Testis (tissue), 3 donors: ENCODE measurements around the gene EP400. TPM values are rescaled to one million over a fixed set of nuclear protein-coding genes. Genes with fewer than 3 reads are reported as not detected.
"Not testable (repeated sequence)": the region's sequence is repeated elsewhere in the genome, so short reads cannot be mapped to it uniquely, and the experiment has no call there.

Experiments used
- DNase-seq: peaks from one replicate; pipeline ENCODE4 v3.0.0-alpha.2; 2019
- H3K27ac ChIP-seq, 2 donors: fragments of 200-600 bp; sonication (generic); one replicate each; pipeline ENCODE4 v1.5.1; 2019
- H3K27me3 ChIP-seq: fragments of 200-600 bp; sonication (generic); one replicate; pipeline ENCODE4 v1.5.1; 2019
- H3K36me3 ChIP-seq: fragments of 200-600 bp; sonication (generic); one replicate; pipeline ENCODE4 v1.5.1; 2017; ENCODE audit warnings: low read depth; ENCODE audit errors: missing control alignments
- H3K4me1 ChIP-seq: fragments of 200-600 bp; sonication (generic); one replicate; pipeline ENCODE4 v1.5.1; 2019
- H3K4me3 ChIP-seq, 2 donors: fragments of 200-600 bp; sonication (generic); one replicate each; pipeline ENCODE4 v1.5.1; 2017 to 2019
- H3K9me3 ChIP-seq: fragments of 200-600 bp; sonication (generic); one replicate; pipeline ENCODE4 v1.5.1; 2017
- POLR2A ChIP-seq: fragments of 450-650 bp; IDR thresholded peaks from one replicate; pipeline ENCODE4 v1.6.1; 2017; ENCODE audit warnings: antibody characterized with exemption, mild to moderate bottlenecking, moderate library complexity
- WGBS, 2 donors: methylation state at CpG; one replicate each; pipeline ENCODE4 v1.1.5; 2018; 5-methylcytosine and 5-hydroxymethylcytosine counted together
- intact Hi-C: fragments of 100-400 bp; cut with DNase I; formaldehyde crosslinking; loops from one replicate; pipeline ENCODE4 v1.15.1; 2023; ENCODE audit warnings: low total_unique reads
- polyA plus RNA-seq: library from polyadenylated mRNA; stranded (reverse); fragments of 350-450 nt; fragmentation: Illumina TruSeq; extraction: RNeasy Lipid Tissue Mini Kit (QIAGEN cat#74804); gene quantifications from one replicate; pipeline ENCODE4 v1.2.3, GENCODE V29; 2014; ENCODE audit warnings: low read depth, low replicate concordance; ENCODE audit not compliant: insufficient read depth
- total RNA-seq, 2 donors: library from RNA; depleted of rRNA; stranded (reverse); fragments of >200 nt; gene quantifications; one replicate each; pipeline ENCODE4 v1.2.3, GENCODE V29; 2016
- TF ChIP-seq, protein P1 (sequence below), 3 experiments: fragments of 450-650 bp in 2 of 3; fragments of 200-600 bp in 1 of 3; sonication (generic) in 1 of 3; IDR thresholded peaks; one replicate each; pipeline ENCODE4 v1.5.1; 2016 to 2019; ENCODE audit warnings: antibody characterized with exemption in 3 of 3, mild to moderate bottlenecking in 2 of 3, moderate library complexity in 1 of 3

The EP400 gene
- total and polyA plus RNA-seq, 3 donors from 2014 or later = 44.2 to 83.0 (median 69.4) TPM

DNA sequence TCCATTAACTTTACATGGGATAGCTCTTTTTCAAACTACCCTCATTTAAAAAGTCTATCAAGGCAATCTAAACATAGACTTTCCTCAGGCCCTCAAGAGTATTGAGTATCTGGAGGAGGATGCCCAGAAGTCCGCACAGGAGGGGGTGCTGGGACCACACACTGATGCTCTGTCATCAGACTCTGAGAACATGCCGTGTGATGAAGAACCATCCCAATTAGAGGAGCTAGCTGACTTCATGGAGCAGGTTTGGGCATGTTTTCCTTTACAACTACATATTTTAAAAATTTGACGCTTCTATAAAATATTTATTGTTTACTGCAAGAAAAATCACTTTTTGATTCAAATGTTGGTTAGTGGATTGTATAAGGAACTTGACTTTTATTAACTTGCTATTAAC, 93.5 kb downstream of the EP400 start:
- no peaks in the 10 kb centered on the region for H3K36me3 ChIP-seq
- 92 to 97% methylated on average over 3 of the region's 3 CpGs for WGBS, 2 donors

GRCh38 chr12:132043770-132044467, 94.2 kb downstream of the EP400 start:
- H3K4me3 ChIP-seq = no peak overlapping the region
- no peaks in the 10 kb centered on the region for H3K27me3 ChIP-seq
- H3K4me1 ChIP-seq = no peaks in the 10 kb centered on the region
- 88 to 89% methylated on average over 11 to 17 of the region's 17 CpGs for WGBS, 2 donors
- DNase-seq = no peak
- no peak for TF ChIP-seq POLR2A
- TF ChIP-seq, protein P1, sequence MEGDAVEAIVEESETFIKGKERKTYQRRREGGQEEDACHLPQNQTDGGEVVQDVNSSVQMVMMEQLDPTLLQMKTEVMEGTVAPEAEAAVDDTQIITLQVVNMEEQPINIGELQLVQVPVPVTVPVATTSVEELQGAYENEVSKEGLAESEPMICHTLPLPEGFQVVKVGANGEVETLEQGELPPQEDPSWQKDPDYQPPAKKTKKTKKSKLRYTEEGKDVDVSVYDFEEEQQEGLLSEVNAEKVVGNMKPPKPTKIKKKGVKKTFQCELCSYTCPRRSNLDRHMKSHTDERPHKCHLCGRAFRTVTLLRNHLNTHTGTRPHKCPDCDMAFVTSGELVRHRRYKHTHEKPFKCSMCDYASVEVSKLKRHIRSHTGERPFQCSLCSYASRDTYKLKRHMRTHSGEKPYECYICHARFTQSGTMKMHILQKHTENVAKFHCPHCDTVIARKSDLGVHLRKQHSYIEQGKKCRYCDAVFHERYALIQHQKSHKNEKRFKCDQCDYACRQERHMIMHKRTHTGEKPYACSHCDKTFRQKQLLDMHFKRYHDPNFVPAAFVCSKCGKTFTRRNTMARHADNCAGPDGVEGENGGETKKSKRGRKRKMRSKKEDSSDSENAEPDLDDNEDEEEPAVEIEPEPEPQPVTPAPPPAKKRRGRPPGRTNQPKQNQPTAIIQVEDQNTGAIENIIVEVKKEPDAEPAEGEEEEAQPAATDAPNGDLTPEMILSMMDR (IDR thresholded peaks at IDR 0.05) = no peak
- H3K27ac ChIP-seq = no peak overlapping the region
- no peaks in the 10 kb centered on the region for H3K9me3 ChIP-seq
- no peaks in the 10 kb centered on the region for H3K36me3 ChIP-seq
- intact Hi-C loops = no loop called here

More for the DNA sequence above, 93.5 kb downstream of the EP400 start:
- Histone ChIP-seq H3K4me3 (no peak overlapping the region), H3K4me1 (no peaks in the 10 kb centered on the region), H3K9me3 (no peaks in the 10 kb centered on the region), H3K27ac (no peak overlapping the region), H3K27me3 (no peaks in the 10 kb centered on the region)
- DNase-seq = no peak
- TF ChIP-seq POLR2A = no peak
- intact Hi-C loops = no loop called here

- no peaks in the 10 kb centered on the region for H3K9me3 ChIP-seq
- no peaks in the 10 kb centered on the region for H3K36me3 ChIP-seq
- no peak overlapping the region for H3K4me3 ChIP-seq
- WGBS, 2 donors = 95 to 97% methylated on average over 27 to 29 of the region's 29 CpGs
- DNase-seq = no peak
- H3K27me3 ChIP-seq = no peaks in the 10 kb centered on the region
- TF ChIP-seq POLR2A = no peak
- TF ChIP-seq, protein P1 (IDR thresholded peaks at IDR 0.05) = no peak
- no peak overlapping the region for H3K27ac ChIP-seq
- no peaks in the 10 kb centered on the region for H3K4me1 ChIP-seq
- intact Hi-C loops = no loop called here
Measured at GRCh38 chr12:132044661-132045412, 95.1 kb downstream of the EP400 start.

GRCh38 chr12:132045751-132046150, 96.0 kb downstream of the EP400 start:
- WGBS, 2 donors = 94% methylated on average over 16 of the region's 16 CpGs
- Histone ChIP-seq H3K4me3 (no peak overlapping the region), H3K4me1 (no peaks in the 10 kb centered on the region), H3K36me3 (no peaks in the 10 kb centered on the region), H3K9me3 (no peaks in the 10 kb centered on the region), H3K27me3 (no peaks in the 10 kb centered on the region), H3K27ac (no peak overlapping the region)
- no peak for DNase-seq
- TF ChIP-seq, protein P1 (IDR thresholded peaks at IDR 0.05) = no peak
- no peak for TF ChIP-seq POLR2A
- intact Hi-C loops = no loop called here

- WGBS, 2 donors = 85 to 89% methylated on average over 11 of the region's 11 CpGs
- no peak overlapping the region for H3K27ac ChIP-seq
- no peak overlapping the region for H3K4me3 ChIP-seq
- no peaks in the 10 kb centered on the region for H3K27me3 ChIP-seq
- no peak for TF ChIP-seq POLR2A
- TF ChIP-seq, protein P1 (IDR thresholded peaks at IDR 0.05) = no peak
- no peak for DNase-seq
- H3K9me3 ChIP-seq = no peaks in the 10 kb centered on the region
- intact Hi-C loops = no loop called here
- H3K36me3 ChIP-seq = no peaks in the 10 kb centered on the region
- H3K4me1 ChIP-seq = no peaks in the 10 kb centered on the region
Measured at GRCh38 chr12:132046561-132046960, 96.8 kb downstream of the EP400 start.

DNA sequence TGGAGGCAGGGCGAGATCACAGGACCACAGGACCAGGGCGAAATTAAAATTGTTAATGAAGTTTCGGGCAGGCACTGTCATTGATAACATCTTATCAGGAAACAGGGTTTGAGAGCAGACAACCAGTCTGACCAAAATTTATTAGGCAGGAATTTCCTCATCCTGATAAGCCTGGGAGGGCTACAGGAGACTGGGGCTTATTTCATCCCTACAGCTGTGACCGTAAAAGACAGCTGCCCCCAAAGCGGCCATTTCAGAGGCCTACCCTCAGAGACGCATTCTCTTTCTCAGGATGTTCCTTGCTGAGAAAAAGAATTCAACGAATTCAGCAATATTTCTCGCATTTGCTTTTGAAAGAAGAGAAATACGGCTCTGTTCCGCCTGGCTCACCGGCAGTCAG, 97.9 kb downstream of the EP400 start:
- H3K9me3 ChIP-seq, DNase-seq, intact Hi-C loops, H3K4me1 ChIP-seq, H3K27ac ChIP-seq, H3K4me3 ChIP-seq, H3K36me3 ChIP-seq, H3K27me3 ChIP-seq: not testable (repeated sequence)
- 80 to 83% methylated on average over 11 of the region's 11 CpGs for WGBS, 2 donors
